GM18499 (cell line): ENCODE data around the gene ALDH1A2.
"Not testable (repeated sequence)": the region's sequence is repeated elsewhere in the genome, so short reads cannot be mapped to it uniquely, and the experiment has no call there.

ENCODE experiments used
- ATAC-seq: cut with Tn5 transposase; IDR thresholded peaks from one replicate; pipeline ENCODE4 v1.9.1; 2021; ENCODE audit warnings: moderate number of reproducible peaks; ENCODE audit not compliant: insufficient read depth, unreplicated experiment

ALDH1A2 gene

DNA sequence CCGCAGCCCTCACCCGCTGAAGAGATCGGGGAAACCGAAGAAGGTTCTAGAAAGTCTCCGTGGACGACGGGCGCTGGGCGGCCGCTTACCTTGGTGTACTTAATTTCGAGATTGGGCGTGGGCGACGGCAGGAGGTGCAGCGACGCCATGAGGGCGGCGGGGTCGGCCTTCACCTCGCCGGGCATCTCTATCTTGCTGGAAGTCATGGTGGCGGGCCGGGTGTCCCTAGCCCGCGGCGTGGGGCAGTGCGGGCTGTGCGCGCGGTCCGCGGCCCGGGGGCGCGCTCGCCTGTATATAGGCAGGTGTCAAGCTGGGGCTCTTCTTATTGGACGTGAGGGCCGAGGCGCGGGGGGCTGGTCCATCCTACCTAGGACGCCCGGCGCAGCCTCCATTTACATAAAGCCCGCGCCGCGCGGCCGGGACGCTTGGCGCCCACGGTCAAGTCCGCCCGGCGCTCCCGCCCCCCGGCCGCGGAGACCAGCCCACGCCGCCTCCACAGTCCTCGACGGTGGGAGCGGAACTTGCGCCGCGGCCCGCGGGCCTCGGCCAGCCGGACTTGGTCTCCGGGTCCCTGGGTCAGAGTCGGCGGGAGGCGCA lies at the start of gene ALDH1A2:
ALDH1A2 (minus strand) TSS at position 267 of the 597 bp plus-strand sequence; CDS start at position 206, 61 bp downstream.
- no peak for ATAC-seq

DNA sequence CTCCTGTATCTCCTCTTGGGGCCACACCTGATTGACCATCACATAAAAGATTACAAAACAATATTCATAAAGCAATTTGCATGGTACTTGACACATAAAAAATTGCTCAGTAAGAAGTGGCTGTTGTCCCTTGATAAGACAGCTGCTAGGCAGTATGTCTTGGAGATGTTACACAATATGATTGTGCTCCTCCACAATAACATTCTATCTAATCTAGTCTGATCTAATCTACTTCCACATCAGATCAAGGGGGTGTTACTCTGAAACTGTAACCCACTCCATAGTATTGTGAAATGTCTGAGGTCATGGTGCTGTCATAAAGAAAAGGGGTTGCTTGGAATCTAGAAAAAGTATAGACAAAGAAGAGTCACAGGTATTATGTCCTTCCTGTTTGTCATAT lies 49.3 kb upstream of the ALDH1A2 start:
- ATAC-seq = no peak

DNA sequence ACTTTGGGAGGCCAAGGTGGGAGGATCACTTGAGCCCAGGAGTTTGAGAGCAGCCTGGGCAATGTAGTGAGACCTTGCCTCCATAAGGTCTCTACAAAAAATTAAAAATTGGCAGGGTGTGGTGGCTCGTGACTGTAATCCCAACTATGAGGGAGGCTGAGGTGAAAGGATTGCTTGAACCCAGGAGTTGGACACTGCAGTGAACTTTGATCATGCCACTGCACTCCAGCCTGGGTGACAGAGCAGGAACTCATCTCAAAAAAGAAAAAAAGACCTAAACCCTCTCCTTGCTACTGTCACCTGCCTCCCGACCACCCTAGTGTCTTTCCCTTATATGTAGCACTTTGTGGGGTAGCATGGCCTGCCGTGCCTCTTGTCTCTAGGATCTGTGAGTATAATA lies 48.9 kb upstream of the ALDH1A2 start:
- no peak for ATAC-seq

DNA sequence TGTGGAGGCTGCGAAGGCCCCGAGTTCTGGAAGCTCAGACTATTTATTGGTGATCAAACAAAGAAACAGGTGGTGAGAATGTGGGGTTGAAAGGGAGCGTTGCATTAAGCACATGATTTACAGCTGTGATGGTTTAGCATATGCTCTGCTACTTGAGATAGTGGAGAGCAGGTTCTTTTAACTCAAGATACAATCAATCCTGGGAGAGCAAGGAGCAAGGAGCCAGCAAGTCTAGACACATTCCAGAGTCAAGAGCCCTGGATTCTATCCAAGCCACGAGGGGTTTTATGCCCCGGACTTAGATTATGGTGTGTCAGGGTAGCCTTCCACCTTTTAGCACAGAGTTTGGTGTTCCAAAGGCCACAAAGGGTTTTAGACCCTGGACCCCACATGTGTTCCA lies 47.8 kb upstream of the ALDH1A2 start:
- not testable (repeated sequence) for ATAC-seq

DNA sequence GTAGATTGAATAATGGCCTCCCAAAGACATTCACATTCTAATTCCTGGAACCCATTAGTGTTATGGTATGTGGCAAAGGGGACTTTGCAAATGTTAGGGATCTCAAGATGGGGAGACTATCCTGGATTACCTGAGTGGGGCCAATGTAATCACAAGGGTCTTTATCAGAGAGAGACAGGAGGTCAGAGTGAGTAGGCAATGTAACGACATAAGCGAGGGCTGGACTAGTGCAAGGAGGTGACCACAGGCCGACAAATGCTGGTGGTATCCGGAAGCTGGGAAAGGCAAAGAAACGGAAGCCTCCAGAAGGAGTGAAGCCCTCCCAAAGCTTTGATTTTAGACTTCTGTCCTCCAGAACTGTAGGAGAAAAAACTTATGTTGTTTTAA lies 46.2 kb upstream of the ALDH1A2 start:
- no peak for ATAC-seq

DNA sequence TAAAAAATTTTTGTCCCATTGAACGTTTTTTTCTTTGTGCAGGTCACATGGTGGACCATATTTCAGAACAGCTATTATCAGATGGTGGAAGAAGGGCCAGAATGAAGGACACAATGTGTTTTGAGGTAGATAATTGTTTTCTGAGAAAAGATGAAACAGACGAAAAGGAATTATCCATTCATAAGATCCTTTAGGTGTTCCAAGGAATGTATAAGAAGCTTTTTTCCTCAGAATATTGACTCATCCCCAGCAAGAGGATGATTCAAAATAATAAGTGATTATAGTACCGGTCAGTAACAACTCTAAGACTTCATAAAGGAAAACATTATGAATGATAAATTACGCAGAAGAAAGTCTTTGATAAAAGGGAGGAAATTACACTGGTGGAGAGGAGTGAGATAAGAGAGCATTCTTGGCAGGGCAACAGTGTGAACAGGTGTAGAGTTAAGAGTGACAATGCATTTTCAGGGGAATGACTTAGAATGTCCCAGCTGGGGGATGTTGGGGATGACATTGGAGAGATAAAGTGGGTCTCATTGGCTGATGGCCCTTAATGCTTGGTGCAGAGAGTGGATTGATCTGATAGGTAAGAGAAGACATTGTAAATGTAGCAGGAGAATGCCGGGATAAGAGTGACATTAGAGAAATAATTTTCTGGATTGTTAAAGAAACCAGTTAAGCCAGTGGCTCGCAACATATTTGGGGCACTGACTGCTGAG lies 45.6 kb upstream of the ALDH1A2 start:
- ATAC-seq = no peak

DNA sequence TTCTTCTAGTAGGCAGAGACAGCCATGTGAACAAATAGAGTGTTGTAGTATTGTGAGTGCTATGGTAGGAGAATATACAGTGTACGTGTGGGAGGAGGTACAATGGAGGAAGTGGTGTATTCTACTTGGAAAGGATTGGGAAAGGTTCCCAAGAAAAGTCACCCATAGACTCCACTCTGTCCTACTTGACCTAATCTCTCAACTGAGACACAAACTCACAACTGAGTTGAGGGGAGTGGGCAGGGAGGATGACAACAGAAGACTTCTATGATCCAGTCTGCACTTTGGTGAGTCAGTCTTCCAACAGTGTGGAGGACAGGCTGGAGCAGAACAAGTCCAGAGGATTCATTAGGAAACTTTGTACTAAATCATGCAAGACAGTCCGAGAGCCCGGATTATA lies 43.9 kb upstream of the ALDH1A2 start:
- ATAC-seq = no peak

DNA sequence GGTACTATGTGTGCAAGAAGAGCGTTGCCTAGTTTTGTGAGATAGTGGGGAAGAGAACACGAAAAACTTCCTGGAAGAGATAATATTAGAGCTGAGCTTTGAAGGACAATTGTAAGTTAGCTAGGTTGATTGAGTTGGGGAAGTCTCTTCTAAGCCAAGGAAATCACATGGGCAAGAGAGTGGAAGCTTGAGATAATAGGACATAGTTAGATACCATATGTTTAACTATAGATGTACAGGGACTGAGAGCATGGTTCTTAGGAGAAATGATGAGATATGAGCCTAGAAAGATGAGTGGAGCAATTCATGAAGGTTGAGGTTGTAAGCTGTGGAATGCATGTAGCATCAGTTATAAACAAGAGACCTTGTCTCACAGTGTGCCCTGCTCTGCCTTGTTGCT lies 42.6 kb upstream of the ALDH1A2 start:
- ATAC-seq = no peak

DNA sequence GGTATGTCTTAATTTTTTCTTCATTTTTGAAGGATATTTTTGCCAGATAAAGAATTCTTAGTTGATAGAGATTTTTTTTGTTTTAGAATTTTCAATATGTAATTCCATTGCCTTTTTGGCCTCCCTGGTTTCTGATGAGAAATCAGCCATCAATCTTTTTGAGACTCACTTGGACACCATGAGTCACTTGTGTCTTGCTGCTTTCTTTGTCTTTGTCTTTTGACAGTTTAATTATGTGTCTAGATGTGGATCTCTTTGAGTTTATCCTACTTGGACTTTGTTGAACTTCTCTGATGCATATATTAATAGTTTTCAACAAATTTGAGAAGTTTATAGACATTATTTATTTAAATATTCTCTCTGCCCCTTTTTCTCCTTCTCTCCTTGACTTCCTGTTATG lies 38.0 kb upstream of the ALDH1A2 start:
- no peak for ATAC-seq

DNA sequence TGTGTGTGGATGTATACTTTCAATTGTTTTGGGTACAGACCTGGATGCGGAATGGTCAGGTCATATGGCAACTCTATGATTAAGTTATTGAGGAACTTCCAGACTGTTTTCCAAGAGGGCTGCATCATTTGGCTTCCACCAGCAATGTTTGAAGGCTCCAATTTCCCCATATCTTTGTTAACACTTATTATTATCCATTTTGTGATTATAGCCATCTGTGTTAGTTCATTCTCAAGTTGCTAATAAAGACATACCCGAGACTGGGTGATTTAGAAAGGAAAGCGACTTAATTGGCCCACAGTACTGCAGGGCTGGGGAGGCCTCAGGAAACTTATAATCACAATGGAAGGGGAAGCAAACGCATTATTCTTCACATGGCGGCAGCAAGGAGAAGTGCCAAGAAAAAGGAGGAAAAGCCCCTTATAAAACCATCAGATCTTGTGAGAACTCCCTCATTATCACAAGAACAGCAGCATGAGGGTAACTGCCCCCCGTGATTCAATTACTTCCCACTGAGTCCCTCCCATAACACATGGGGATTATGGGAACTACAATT lies 31.1 kb upstream of the ALDH1A2 start:
- ATAC-seq = no peak

DNA sequence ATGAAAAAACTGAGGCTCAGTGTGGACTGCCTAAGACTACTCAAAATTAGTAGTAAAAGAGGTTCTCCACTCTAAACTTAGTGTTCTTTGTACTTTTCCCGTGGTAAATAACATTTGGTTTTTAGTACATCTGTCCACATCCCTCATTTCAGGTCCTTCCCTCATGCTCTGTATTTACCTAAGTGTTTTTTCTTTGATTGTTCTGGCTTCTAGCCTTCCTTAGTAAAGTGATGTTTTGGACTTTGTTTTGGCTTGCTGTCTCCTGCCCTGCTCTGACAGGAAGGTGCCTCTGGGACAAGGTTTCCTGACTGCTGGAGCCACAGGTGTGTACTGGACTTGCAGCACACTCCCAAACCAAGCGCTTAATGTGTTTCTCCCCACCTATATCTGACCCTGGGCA lies 29.9 kb upstream of the ALDH1A2 start:
- no peak for ATAC-seq

DNA sequence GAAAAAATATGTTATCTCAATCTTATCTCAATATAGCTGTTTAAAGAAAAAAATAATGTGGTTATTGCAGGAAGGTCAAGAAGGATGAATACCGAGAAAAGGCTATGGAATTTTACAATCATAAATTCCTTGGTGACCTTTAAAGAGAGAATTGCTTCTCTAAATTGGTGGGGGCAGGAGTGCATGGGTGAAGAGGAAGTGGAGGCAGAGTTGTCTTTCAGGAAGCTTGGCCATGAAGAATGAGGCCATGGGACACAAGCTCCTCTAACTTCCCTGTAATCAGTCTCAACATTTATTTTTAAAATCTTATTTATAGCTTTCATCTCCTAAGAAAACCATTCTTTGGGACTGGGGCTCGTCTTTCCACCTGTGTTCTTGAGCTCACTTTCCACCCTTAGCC lies 22.4 kb upstream of the ALDH1A2 start:
- no peak for ATAC-seq

DNA sequence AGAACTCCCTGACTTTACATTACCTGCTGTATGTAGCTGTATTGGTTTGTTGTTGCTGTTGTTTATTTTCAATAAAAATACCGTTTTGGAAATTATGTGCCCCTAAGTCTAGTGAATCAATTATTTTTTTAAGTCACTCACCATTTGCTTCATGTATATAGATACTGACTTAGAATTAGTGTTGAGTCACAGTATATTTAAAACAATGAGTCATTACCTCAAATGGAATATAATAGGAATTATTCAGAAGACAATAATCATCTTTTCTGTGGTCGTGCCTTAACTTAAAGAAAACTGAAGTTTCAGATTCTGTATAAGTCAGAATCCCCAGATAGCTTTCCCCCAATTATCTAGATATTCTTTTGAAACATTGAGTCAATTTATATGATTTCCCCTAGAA lies 21.0 kb upstream of the ALDH1A2 start:
- no peak for ATAC-seq

DNA sequence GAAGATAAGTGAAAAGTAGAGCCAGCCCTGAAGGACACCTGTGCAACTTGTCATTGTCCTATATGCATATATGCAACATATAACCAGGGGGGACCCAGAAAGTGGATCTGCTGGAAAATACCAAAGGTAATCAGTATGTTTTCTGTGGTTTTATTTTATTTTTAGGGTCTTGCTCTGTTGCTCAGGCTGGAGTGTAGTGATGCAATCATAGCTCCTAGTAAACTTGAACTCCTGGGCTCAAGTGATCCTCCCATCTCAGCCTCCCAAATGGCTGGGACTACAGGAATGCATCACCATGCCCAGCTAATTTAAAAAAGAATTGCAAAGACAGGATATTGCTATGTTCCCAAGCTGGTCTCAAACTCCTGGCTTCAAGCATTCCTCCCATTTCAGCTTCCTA lies 18.0 kb upstream of the ALDH1A2 start:
- ATAC-seq = no peak

DNA sequence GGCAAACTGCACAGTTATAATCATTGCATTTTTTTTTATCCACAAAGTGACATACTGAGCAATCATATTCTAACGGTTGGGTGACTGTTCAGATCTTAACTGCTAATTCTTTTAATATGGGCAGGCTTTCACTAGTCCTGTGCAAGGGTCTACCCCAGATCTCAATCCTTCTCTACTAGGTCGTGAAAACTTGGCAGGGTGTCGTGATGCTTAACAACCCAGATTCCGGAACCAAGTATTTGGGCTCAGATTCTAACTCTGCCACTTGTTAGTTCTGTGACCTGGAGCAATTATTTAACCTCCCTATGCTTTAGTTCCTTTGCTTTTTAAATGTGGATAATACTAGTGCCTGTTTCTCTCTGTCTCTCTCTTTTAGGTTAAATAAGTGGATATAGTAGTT lies 16.4 kb upstream of the ALDH1A2 start:
- ATAC-seq = no peak

DNA sequence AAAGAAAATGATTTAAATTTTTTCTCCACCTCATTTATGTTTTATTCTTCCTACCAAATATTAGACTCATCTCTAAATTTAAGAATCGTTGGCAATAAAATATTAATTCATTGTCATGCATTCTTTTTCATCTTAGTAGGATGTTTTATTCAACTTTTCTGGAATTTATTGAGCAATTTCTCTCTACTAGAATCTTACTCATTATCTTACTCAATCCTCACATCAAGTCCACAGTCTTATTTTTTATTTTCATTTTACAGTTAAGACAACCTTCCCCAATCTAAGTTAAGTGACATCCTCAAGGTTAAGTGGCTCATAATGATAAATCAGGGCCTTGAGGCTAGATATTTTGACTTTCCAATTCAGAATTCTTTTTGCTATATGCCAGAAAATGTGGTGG lies 15.9 kb upstream of the ALDH1A2 start:
- no peak for ATAC-seq

DNA sequence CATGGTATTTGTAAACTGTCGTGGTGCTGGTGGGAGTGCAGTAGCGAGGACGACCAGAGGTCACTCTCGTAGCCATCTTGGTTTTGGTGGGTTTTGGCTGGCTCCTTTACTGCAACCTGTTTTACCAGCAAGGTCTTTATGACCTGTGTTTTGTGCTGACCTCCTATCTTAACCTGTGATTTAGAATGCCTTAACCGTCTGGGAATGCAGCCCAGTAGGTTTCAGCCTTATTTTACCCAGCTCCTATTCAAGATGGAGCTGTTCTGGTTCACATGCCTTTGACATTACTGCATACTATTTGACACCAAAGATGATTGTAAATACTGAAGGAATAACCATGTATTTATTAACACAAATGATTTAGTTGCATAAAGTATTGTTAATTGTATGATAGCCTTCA lies 15.4 kb upstream of the ALDH1A2 start:
- ATAC-seq = not testable (repeated sequence)

DNA sequence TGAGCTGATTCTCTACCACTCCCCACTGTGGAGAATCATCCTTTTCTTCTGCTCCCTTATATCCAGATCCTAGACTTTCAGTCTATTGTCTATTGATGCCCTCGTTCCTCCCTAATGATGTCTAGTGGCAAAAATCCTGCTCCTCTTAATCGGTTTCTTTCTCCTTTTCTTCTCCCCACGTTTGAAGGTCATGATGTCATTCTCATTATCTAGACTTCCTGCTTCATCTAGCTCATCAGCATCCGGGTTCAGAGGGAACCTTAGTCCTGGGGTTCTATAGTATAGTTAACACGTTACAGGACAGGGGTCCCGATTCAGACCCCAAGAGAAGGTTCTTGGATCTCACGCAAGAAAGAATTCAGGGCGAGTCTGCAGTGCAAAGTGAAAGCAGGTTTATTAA lies 14.9 kb upstream of the ALDH1A2 start:
- no peak for ATAC-seq

DNA sequence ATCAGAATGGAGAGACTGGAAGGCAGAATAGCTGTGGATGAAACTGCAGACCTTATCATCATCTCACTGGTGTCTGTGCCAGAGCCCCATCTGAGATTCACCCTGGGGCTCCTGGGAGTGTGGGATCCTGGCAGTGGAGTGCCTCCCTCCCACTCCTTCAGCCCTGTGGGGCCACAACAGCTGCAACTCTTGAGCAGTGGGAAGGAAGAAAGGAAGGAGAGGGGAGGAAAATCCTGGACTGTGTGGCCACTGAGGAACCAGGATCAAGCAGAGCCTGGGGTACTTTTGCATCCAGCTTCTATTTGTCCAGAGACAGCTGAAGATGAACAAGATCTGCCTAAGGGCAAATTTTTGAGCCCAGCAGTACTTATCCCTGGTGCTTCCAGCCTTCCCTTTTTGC lies 13.1 kb upstream of the ALDH1A2 start:
- ATAC-seq = no peak

DNA sequence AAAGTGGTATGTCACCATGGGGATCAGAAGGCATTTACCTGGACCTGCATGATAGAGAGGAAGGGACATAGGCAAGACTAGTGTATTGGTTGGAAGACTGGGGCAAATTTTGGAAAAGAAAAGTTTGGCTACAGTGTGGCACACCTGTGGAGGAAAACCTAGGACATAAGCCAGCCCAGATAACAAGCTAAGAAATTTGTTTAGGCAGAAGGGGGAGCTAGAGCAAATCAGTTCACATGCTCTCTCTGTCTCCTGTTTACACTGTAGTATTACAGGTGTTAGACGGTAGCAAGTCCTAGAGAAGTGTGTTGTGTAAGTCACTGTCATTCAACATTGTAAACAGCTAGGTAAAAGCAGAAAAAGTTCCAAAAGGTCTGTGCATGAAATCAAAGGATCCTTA lies 11.9 kb upstream of the ALDH1A2 start:
- no peak for ATAC-seq

DNA sequence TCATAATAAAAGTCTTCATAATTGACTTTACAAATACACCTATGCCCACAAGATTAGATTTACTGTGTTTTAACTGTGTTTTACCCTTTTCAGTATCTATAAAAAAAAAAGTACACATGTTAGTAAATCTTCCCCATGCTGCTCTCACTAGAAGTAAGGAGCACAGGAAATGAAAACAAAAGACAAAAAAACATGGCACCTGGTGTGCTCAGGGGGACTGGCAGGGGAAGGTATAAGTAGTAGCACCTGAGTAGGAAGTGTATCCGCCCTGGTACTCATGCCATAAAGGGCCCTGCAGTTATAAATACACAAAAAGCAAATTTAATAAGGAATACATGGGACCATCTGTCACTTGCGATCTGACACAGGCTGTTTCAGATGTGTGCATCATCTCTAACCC lies 8.9 kb upstream of the ALDH1A2 start:
- ATAC-seq = no peak

DNA sequence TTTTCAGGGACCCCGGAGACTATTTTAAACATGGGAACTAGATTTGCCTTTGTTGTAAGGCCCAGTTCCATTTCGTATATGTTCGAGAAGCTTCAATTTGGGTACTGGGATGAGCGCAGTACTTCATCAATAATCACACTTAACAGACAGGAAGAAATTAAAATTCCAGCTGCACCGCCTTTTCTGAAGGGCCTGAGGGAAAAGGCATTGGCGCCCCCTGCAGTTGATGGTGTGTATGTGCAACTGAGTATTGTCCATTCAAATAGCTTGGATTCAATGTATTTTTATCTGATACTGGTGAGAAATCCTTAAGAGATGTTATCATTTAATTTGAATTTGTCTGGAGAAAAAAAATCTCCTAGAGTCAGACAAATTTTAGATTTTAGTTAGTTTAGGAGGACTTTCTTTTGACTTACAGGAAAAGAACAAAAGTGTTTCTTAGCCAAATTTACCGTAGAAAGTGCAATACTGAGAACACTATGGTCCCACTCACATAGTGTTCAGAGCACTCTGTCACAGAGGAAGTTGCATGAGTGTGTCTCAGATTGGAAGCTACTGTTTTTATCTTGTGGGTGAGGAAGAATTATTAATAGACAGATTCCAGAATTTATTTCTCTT lies 5.4 kb upstream of the ALDH1A2 start:
- ATAC-seq = no peak
